NCI-H2171 treated with DMSO at 0.1 percent for 48 hours (cell line): ENCODE measurements around the gene CELSR1.
"Not testable (repeated sequence)": the region's sequence is repeated elsewhere in the genome, so short reads cannot be mapped to it uniquely, and the experiment has no call there.

Experiments
- DNase-seq: peaks from one replicate; lab custom pipeline; 2025; lab: John Stamatoyannopoulos, UW

CELSR1 gene

GRCh38 chr22:46418827-46419226, 118.6 kb downstream of the CELSR1 start:
- no peak for DNase-seq

GRCh38 chr22:46417769-46418168, 119.7 kb downstream of the CELSR1 start:
- DNase-seq, result no peak

GRCh38 chr22:46416891-46417580, 120.4 kb downstream of the CELSR1 start:
- DNase-seq, result no peak

- no peak for DNase-seq
Observed at GRCh38 chr22:46416520-46416871, 120.9 kb downstream of the CELSR1 start.

- DNase-seq, result no peak
Observed at GRCh38 chr22:46415776-46416519, 121.5 kb downstream of the CELSR1 start.

GRCh38 chr22:46414704-46415103, 122.7 kb downstream of the CELSR1 start:
- DNase-seq, result no peak

GRCh38 chr22:46413725-46414379, 123.6 kb downstream of the CELSR1 start:
- DNase-seq, result no peak

- DNase-seq, result no peak
Observed at GRCh38 chr22:46411347-46411746, 126.1 kb downstream of the CELSR1 start.

- DNase-seq, result no peak
Observed at GRCh38 chr22:46410291-46410808, 127.1 kb downstream of the CELSR1 start.

GRCh38 chr22:46409631-46410210, 127.7 kb downstream of the CELSR1 start:
- DNase-seq, result no peak

- DNase-seq, result no peak
Observed at GRCh38 chr22:46408568-46409506, 128.6 kb downstream of the CELSR1 start.

GRCh38 chr22:46407748-46408147, 129.7 kb downstream of the CELSR1 start:
- no peak for DNase-seq

GRCh38 chr22:46406791-46407190, 130.6 kb downstream of the CELSR1 start:
- no peak for DNase-seq

- DNase-seq, result no peak
Observed at GRCh38 chr22:46406349-46406748, 131.1 kb downstream of the CELSR1 start.

- DNase-seq, result no peak
Observed at GRCh38 chr22:46405901-46406300, 131.5 kb downstream of the CELSR1 start.

- not testable (repeated sequence) for DNase-seq
Observed at GRCh38 chr22:46403880-46404279, 133.5 kb downstream of the CELSR1 start.

GRCh38 chr22:46402505-46402904, 134.9 kb downstream of the CELSR1 start:
- DNase-seq, result no peak

- no peak for DNase-seq
Observed at GRCh38 chr22:46401370-46401769, 136.1 kb downstream of the CELSR1 start.

- no peak for DNase-seq
Observed at GRCh38 chr22:46399251-46400024, 138.0 kb downstream of the CELSR1 start.

- DNase-seq, result no peak
Observed at GRCh38 chr22:46397951-46398350, 139.5 kb downstream of the CELSR1 start.

GRCh38 chr22:46397514-46397913, 139.9 kb downstream of the CELSR1 start:
- no peak for DNase-seq
